GM18858 (cell line): ENCODE results near the gene SPEF1.

Experiments used
- ATAC-seq: cut with Tn5 transposase; IDR thresholded peaks from one replicate; pipeline ENCODE4 v1.9.1; 2021; ENCODE audit not compliant: unreplicated experiment

SPEF1 gene

GRCh38 chr20:3767427-3768341 lies 13.6 kb downstream of the SPEF1 start, which contains the start of gene ADISSP:
ADISSP (minus strand) TSS chr20:3767753; CDS start chr20:3760100, 7,653 bp downstream.
- ATAC-seq: peak; percentile 88

GRCh38 chr20:3767110-3767426 lies 14.2 kb downstream of the SPEF1 start:
- ATAC-seq: no peak

GRCh38 chr20:3766422-3767109 lies 14.7 kb downstream of the SPEF1 start:
- ATAC-seq: no peak

- no peak for ATAC-seq
These were observed 15.9 kb downstream of the SPEF1 start for GRCh38 chr20:3765171-3765882.

GRCh38 chr20:3764659-3765058 lies 16.6 kb downstream of the SPEF1 start:
- ATAC-seq: no peak

GRCh38 chr20:3763671-3764601 lies 17.3 kb downstream of the SPEF1 start:
- ATAC-seq: no peak

- ATAC-seq: no peak
These were observed 20.4 kb downstream of the SPEF1 start for GRCh38 chr20:3760655-3761348.

GRCh38 chr20:3759884-3760283 lies 21.4 kb downstream of the SPEF1 start:
- ATAC-seq: no peak

- ATAC-seq: no peak
These were observed 21.9 kb downstream of the SPEF1 start for GRCh38 chr20:3759316-3759823.

GRCh38 chr20:3758566-3758965 lies 22.7 kb downstream of the SPEF1 start:
- no peak for ATAC-seq

GRCh38 chr20:3757268-3757667 lies 24.0 kb downstream of the SPEF1 start:
- ATAC-seq: no peak

- no peak for ATAC-seq
These were observed 25.3 kb downstream of the SPEF1 start for GRCh38 chr20:3755814-3756480.

- no peak for ATAC-seq
These were observed 26.0 kb downstream of the SPEF1 start for GRCh38 chr20:3755269-3755668.

- ATAC-seq: no peak
These were observed 27.0 kb downstream of the SPEF1 start for GRCh38 chr20:3754276-3754630.

GRCh38 chr20:3753501-3754275 lies 27.6 kb downstream of the SPEF1 start:
- ATAC-seq: no peak

GRCh38 chr20:3753098-3753497 lies 28.1 kb downstream of the SPEF1 start:
- ATAC-seq: no peak

- no peak for ATAC-seq
These were observed 28.9 kb downstream of the SPEF1 start for GRCh38 chr20:3752386-3752759.

GRCh38 chr20:3751675-3752385 lies 29.4 kb downstream of the SPEF1 start:
- no peak for ATAC-seq
